RWPE2 (cell line): ENCODE results near the gene ZNF423.

Experiments used
- ATAC-seq: fragments of 200-7000 bp; cut with Tn5 transposase; 3 replicates; pipeline ENCODE4 v1.9.1; 2021; ENCODE audit warnings: low read depth
- DNase-seq: peaks from one replicate; pipeline ENCODE4 v3.0.0-alpha.2; 2020; ENCODE audit warnings: low spot score
- H3K27ac ChIP-seq: fragments of 450-650 bp; 2 replicates; pipeline ENCODE4 v1.5.1; 2017; ENCODE audit warnings: mild to moderate bottlenecking; ENCODE audit not compliant: poor library complexity, severe bottlenecking
- H3K27me3 ChIP-seq: fragments of 250-450 bp; sonication (Bioruptor Pico); 2 replicates; pipeline ENCODE4 v1.5.1; 2021; ENCODE audit warnings: mild to moderate bottlenecking, moderate library complexity; ENCODE audit not compliant: insufficient read depth, poor library complexity, severe bottlenecking
- H3K36me3 ChIP-seq: fragments of 250-450 bp; sonication (Bioruptor Pico); 2 replicates; pipeline ENCODE4 v1.5.1; 2020; ENCODE audit warnings: low read depth, mild to moderate bottlenecking, moderate library complexity
- H3K4me1 ChIP-seq: fragments of 250-450 bp; sonication (Bioruptor Pico); 2 replicates; pipeline ENCODE4 v1.5.1; 2021; ENCODE audit warnings: mild to moderate bottlenecking, moderate library complexity; ENCODE audit not compliant: insufficient read depth, poor library complexity, severe bottlenecking
- H3K4me3 ChIP-seq: fragments of 250-450 bp; sonication (Bioruptor Pico); 2 replicates; pipeline ENCODE4 v1.5.1; 2021; ENCODE audit warnings: mild to moderate bottlenecking, moderate library complexity; ENCODE audit not compliant: severe bottlenecking
- H3K9me3 ChIP-seq: fragments of 250-450 bp; sonication (Bioruptor Pico); 2 replicates; pipeline ENCODE4 v1.5.1; 2021; ENCODE audit warnings: mild to moderate bottlenecking, moderate library complexity; ENCODE audit not compliant: severe bottlenecking
- CTCF ChIP-seq: fragments of 450-650 bp; IDR thresholded peaks from one replicate; pipeline ENCODE4 v1.5.1; 2017; ENCODE audit warnings: mild to moderate bottlenecking, moderate library complexity; ENCODE audit not compliant: poor library complexity, severe bottlenecking

The ZNF423 gene

GRCh38 chr16:49474741-49475140 lies 381.2 kb downstream of the ZNF423 start:
- H3K27ac ChIP-seq = no peak overlapping the region
- TF ChIP-seq CTCF = no peak
- no peak overlapping the region for H3K4me3 ChIP-seq
- ATAC-seq (no peak), DNase-seq (peak; percentile 34)
- no peaks in the 10 kb centered on the region for H3K4me1 ChIP-seq
- H3K9me3 ChIP-seq = no peaks in the 10 kb centered on the region
- no peaks in the 10 kb centered on the region for H3K36me3 ChIP-seq
- H3K27me3 ChIP-seq = no peaks in the 10 kb centered on the region

- Histone ChIP-seq H3K27ac (no peak overlapping the region), H3K4me1 (no peaks in the 10 kb centered on the region), H3K36me3 (no peaks in the 10 kb centered on the region), H3K4me3 (no peak overlapping the region), H3K9me3 (no peaks in the 10 kb centered on the region), H3K27me3 (no peaks in the 10 kb centered on the region)
- TF ChIP-seq CTCF = no peak
- DNase-seq = no peak
- no peak for ATAC-seq
Observed at GRCh38 chr16:49473773-49474172, 382.1 kb downstream of the ZNF423 start.

GRCh38 chr16:49473131-49473530 lies 382.8 kb downstream of the ZNF423 start:
- no peak overlapping the region for H3K27ac ChIP-seq
- H3K4me1 ChIP-seq = no peaks in the 10 kb centered on the region
- ATAC-seq (no peak), DNase-seq (no peak)
- no peaks in the 10 kb centered on the region for H3K9me3 ChIP-seq
- no peaks in the 10 kb centered on the region for H3K36me3 ChIP-seq
- no peaks in the 10 kb centered on the region for H3K27me3 ChIP-seq
- no peak overlapping the region for H3K4me3 ChIP-seq
- no peak for TF ChIP-seq CTCF

GRCh38 chr16:49472598-49472997 lies 383.3 kb downstream of the ZNF423 start:
- TF ChIP-seq CTCF = no peak
- no peaks in the 10 kb centered on the region for H3K4me1 ChIP-seq
- no peak for DNase-seq
- H3K27me3 ChIP-seq = no peaks in the 10 kb centered on the region
- no peak overlapping the region for H3K4me3 ChIP-seq
- ATAC-seq = no peak
- H3K27ac ChIP-seq = no peak overlapping the region
- no peaks in the 10 kb centered on the region for H3K36me3 ChIP-seq
- H3K9me3 ChIP-seq = no peaks in the 10 kb centered on the region

GRCh38 chr16:49471038-49471727 lies 384.7 kb downstream of the ZNF423 start:
- H3K4me3 ChIP-seq = no peak overlapping the region
- no peak overlapping the region for H3K27ac ChIP-seq
- no peak for DNase-seq
- no peaks in the 10 kb centered on the region for H3K4me1 ChIP-seq
- no peak for TF ChIP-seq CTCF
- H3K36me3 ChIP-seq = no peaks in the 10 kb centered on the region
- no peak for ATAC-seq
- H3K27me3 ChIP-seq = no peaks in the 10 kb centered on the region
- no peaks in the 10 kb centered on the region for H3K9me3 ChIP-seq
